Measurements from ENCODE around the gene AGGF1.

DNA sequence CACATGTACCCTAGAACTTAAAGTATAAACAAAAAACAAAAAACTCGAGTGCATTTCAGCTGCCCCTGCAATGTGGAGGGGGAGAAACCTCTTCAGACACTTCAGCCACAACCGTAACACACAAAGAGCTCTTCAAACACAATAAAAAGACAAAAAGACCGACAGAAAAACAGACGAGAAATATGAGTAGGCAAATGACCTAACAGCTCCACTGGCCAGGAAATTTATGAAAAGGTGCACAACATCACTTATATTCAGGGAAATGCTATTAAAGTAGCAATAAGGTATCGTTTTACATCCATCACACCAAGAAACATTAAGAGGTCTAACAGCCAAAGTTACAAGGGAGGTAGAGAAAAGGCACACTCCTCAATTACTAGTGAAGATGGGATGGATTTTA lies 50.7 kb downstream of the AGGF1 start:
- no peak for TF ChIP-seq POLR2A (IDR thresholded peaks at IDR 0.05; ENCODE audit: low read length)
- TF ChIP-seq, protein P1, sequence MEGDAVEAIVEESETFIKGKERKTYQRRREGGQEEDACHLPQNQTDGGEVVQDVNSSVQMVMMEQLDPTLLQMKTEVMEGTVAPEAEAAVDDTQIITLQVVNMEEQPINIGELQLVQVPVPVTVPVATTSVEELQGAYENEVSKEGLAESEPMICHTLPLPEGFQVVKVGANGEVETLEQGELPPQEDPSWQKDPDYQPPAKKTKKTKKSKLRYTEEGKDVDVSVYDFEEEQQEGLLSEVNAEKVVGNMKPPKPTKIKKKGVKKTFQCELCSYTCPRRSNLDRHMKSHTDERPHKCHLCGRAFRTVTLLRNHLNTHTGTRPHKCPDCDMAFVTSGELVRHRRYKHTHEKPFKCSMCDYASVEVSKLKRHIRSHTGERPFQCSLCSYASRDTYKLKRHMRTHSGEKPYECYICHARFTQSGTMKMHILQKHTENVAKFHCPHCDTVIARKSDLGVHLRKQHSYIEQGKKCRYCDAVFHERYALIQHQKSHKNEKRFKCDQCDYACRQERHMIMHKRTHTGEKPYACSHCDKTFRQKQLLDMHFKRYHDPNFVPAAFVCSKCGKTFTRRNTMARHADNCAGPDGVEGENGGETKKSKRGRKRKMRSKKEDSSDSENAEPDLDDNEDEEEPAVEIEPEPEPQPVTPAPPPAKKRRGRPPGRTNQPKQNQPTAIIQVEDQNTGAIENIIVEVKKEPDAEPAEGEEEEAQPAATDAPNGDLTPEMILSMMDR (IDR thresholded peaks at IDR 0.05): no peak
- TF ChIP-seq POLR2AphosphoS2 (conservative IDR thresholded peaks at IDR 0.05; ENCODE audit: low read length): no peak
- TF ChIP-seq, protein P2, sequence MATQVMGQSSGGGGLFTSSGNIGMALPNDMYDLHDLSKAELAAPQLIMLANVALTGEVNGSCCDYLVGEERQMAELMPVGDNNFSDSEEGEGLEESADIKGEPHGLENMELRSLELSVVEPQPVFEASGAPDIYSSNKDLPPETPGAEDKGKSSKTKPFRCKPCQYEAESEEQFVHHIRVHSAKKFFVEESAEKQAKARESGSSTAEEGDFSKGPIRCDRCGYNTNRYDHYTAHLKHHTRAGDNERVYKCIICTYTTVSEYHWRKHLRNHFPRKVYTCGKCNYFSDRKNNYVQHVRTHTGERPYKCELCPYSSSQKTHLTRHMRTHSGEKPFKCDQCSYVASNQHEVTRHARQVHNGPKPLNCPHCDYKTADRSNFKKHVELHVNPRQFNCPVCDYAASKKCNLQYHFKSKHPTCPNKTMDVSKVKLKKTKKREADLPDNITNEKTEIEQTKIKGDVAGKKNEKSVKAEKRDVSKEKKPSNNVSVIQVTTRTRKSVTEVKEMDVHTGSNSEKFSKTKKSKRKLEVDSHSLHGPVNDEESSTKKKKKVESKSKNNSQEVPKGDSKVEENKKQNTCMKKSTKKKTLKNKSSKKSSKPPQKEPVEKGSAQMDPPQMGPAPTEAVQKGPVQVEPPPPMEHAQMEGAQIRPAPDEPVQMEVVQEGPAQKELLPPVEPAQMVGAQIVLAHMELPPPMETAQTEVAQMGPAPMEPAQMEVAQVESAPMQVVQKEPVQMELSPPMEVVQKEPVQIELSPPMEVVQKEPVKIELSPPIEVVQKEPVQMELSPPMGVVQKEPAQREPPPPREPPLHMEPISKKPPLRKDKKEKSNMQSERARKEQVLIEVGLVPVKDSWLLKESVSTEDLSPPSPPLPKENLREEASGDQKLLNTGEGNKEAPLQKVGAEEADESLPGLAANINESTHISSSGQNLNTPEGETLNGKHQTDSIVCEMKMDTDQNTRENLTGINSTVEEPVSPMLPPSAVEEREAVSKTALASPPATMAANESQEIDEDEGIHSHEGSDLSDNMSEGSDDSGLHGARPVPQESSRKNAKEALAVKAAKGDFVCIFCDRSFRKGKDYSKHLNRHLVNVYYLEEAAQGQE (IDR thresholded peaks at IDR 0.05): no peak
- TF ChIP-seq, protein P3, sequence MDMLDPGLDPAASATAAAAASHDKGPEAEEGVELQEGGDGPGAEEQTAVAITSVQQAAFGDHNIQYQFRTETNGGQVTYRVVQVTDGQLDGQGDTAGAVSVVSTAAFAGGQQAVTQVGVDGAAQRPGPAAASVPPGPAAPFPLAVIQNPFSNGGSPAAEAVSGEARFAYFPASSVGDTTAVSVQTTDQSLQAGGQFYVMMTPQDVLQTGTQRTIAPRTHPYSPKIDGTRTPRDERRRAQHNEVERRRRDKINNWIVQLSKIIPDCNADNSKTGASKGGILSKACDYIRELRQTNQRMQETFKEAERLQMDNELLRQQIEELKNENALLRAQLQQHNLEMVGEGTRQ (IDR thresholded peaks at IDR 0.05): no peak
- no peak for TF ChIP-seq RCOR1 (IDR thresholded peaks at IDR 0.05; ENCODE audit: low read depth, low read length)
- TF ChIP-seq, protein P4, sequence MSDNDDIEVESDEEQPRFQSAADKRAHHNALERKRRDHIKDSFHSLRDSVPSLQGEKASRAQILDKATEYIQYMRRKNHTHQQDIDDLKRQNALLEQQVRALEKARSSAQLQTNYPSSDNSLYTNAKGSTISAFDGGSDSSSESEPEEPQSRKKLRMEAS (IDR thresholded peaks at IDR 0.05): no peak
- TF ChIP-seq PHF8 (IDR thresholded peaks at IDR 0.05; ENCODE audit: borderline replicate concordance, low read depth): no peak
- TF ChIP-seq, protein P5, sequence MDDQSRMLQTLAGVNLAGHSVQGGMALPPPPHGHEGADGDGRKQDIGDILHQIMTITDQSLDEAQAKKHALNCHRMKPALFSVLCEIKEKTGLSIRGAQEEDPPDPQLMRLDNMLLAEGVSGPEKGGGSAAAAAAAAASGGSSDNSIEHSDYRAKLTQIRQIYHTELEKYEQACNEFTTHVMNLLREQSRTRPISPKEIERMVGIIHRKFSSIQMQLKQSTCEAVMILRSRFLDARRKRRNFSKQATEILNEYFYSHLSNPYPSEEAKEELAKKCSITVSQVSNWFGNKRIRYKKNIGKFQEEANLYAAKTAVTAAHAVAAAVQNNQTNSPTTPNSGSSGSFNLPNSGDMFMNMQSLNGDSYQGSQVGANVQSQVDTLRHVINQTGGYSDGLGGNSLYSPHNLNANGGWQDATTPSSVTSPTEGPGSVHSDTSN (IDR thresholded peaks at IDR 0.05): no peak
- no peak for TF ChIP-seq KDM1A (IDR thresholded peaks at IDR 0.05; ENCODE audit: low read depth)
